Erythroblast (primary cell): Measurements from ENCODE around the gene TXLNB.

Experiments
- GATA1 ChIP-seq: IDR thresholded peaks from 2 replicates; pipeline ENCODE4 v1.6.1; 2011; ENCODE audit warnings: low read depth, mild to moderate bottlenecking, control low read depth, low read length, moderate library complexity
- POLR2A ChIP-seq: IDR thresholded peaks from 2 replicates; pipeline ENCODE4 v1.6.1; 2011; ENCODE audit warnings: mild to moderate bottlenecking, low read length

DNA sequence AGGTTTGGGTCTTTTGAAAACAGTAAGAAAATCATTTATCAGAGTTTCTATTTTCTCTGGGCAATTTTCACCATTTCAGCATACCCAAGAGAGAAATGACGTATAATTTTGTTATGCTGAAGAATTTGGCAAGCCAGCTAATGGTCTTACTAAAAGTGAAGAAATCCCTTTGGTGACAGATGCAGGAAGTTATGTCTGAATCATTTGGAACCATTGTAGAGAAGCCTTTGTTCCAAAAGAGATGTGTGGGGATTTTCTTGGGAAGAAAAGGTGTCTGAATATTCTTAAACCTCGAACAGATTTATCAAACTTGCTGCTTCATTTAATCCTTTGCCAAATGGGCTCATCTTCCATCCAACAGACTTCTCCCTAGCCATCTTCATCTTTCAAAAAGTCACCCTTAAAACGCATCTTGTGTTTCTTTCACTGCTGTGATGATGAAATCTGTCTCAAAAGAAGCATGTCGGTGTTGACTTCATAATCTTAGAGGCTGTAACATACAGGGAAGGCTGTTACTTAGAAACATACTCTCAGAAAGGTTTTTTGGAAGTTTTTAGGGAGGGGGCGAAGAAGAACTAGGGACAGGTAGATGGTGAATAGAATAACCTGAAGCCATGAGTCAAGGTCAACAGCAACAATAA lies 43.1 kb upstream of the TXLNB start:
- TF ChIP-seq POLR2A (no peak), GATA1 (no peak)
